HG02642 (cell line): ENCODE results near the gene TLR5.
"Not testable (repeated sequence)": the region's sequence is repeated elsewhere in the genome, so short reads cannot be mapped to it uniquely, and the experiment has no call there.

Source experiments
- ATAC-seq: cut with Tn5 transposase; IDR thresholded peaks from one replicate; pipeline ENCODE4 v1.9.1; 2021; ENCODE audit warnings: mild to moderate bottlenecking; ENCODE audit not compliant: unreplicated experiment, poor library complexity

TLR5 gene, protein sequence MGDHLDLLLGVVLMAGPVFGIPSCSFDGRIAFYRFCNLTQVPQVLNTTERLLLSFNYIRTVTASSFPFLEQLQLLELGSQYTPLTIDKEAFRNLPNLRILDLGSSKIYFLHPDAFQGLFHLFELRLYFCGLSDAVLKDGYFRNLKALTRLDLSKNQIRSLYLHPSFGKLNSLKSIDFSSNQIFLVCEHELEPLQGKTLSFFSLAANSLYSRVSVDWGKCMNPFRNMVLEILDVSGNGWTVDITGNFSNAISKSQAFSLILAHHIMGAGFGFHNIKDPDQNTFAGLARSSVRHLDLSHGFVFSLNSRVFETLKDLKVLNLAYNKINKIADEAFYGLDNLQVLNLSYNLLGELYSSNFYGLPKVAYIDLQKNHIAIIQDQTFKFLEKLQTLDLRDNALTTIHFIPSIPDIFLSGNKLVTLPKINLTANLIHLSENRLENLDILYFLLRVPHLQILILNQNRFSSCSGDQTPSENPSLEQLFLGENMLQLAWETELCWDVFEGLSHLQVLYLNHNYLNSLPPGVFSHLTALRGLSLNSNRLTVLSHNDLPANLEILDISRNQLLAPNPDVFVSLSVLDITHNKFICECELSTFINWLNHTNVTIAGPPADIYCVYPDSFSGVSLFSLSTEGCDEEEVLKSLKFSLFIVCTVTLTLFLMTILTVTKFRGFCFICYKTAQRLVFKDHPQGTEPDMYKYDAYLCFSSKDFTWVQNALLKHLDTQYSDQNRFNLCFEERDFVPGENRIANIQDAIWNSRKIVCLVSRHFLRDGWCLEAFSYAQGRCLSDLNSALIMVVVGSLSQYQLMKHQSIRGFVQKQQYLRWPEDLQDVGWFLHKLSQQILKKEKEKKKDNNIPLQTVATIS

GRCh38 chr1:223142795-223143536 is at the start of gene TLR5:
Gene TLR5, minus strand, starts transcription at chr1:223143248. Its CDS starts 30,217 bp downstream, at chr1:223113031.
- ATAC-seq: peak; percentile 85

- ATAC-seq: peak; percentile 57
Observed at GRCh38 chr1:223189903-223190724, 47.1 kb upstream of the TLR5 start.

DNA sequence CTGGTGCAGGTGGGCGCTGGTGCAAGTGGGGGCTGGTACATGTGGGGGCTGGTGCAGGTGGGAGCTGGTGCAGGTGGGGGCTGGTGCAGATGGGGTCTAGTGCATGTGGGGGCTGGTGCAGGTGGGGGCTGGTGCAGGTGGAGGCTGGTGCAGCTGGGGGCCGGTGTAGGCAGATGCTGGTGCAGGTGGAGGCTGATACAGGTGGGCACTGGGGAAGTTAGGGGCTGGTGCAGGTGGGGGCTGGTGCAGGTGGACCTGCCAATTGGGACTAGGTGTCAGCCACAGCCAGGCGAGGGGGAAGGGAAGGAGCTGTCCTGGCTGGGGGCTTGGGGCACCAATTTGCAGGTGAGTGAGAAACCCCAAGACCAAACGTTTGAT is 46.5 kb upstream of the TLR5 start:
- ATAC-seq: no peak

DNA sequence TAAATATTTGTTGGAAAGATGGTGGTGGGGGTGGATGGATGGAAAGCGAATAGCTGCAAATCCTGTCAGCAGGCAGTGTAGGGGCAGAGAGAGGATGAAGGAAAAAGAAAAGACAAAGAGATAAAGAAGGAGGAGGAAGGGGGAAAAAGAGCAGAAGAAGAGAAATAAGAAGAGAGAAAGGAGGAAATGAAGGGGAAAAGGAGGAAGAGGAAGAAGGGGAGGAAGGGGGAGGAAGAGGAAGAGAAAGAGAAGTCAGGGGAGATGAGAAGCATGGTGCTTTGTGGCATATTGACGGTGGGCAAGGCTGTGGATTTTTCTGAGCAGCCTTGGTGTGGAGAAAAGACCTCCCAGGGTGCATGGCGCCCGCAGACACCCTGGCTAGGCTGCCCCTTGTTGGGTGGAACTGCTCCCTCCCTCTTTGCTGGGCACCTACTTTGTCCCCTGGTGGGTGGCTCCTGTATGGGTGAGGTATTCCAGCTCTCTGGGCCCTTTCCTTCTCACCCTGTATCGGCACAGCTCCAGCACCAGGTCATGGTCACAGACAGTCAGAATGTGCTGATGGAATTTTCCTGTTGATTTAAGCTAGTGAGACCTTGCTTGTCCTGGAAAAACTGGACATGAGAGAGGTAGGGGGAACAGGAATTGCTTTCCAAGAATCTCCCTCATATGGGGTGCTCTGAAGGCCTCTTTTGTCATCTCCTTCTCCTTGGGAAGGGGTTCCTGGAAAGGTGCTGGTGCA is 45.7 kb upstream of the TLR5 start:
- ATAC-seq: no peak

DNA sequence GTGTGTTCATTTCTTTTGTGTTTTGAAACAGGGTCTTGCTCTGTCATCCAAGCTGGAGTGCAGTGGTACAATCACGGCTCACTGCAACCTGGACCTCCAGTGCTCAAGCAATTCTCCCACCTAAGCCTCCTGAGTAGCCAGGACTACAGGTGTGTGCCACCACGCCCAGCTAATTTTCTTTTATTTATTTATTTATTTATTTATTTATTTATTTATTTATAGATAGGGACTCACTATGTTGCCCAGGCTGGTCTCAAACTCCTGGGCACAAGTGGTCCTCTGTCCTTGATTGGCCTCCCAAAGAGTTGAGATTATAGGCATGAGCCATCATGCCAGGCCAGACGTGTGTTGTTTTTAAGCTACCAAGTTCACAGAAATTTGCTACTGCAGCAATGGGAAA is 43.8 kb upstream of the TLR5 start:
- no peak for ATAC-seq

DNA sequence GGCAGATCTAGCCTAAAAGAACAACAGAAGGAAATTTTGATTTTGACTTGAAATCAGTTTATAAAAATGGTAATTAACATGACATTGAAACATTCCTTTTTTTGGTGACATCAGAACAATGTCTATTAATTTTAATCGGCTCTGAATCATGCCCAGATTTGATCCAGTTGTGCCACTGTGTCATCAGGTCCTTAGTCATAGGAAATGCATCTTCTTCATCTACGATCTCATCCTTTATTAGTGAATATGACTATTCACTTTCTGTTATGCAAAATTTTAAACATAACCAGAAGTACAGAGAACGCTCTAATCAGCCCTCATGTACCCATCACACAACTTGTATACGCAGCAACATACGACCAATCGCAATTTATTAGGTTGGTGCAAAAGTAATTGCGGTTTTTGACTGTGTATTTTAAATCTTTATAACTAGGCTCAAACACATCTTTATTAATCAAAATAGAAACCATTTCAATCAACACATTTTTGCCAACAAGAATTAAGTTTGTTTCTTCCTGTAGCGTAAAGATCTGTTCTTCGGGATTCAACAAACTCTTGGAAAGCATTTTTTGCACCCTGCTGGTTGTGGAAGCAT is 40.3 kb upstream of the TLR5 start:
- no peak for ATAC-seq

DNA sequence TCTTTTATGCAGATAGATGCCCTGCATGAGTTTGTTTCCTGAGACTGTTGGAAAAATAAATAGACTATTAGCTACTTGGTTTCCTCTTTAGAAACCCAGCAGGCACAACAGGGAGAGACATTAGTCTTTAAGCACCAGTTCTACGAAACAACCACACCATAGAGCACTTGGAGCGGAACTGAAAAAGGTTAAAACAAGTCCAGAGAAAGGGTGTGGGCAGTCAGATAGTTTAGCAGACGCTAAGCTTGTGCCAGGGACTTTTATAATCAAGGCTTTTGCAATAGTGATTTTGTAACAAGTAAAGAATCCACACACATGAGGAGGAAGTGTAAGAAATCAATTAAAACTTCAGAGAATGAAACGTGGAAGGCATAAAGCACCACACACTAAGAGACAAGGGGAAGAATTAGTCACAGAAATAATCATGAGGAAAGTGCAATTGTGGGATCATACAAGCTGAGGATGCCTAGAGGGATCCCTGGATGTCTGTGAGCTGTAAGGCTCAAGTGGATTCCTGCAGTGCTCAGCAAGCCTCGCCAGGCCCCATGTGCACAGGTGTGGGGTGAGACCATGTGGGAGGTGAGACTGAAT is 37.8 kb upstream of the TLR5 start:
- no peak for ATAC-seq

- no peak for ATAC-seq
Observed at GRCh38 chr1:223179786-223180185, 36.7 kb upstream of the TLR5 start.

DNA sequence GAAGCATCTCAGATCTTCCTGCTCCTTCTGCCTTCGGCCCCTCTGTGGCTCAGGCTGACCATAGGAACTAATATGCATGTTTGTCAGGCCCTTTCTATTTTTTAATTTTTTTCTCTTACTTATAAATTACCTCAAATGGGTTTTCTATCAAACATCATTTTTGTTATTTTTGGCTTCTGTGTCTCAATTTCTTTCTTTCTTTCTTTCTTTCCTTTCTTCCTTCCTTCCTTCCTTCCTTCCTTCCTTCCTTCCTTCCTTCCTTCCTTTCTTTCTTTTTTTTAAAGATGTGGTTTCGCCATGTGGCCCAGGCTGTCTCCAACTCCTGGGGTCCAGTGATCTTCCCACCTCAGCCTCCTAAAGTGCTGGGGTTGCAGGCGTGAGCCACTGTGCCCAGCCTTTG is 36.2 kb upstream of the TLR5 start:
- ATAC-seq: no peak

DNA sequence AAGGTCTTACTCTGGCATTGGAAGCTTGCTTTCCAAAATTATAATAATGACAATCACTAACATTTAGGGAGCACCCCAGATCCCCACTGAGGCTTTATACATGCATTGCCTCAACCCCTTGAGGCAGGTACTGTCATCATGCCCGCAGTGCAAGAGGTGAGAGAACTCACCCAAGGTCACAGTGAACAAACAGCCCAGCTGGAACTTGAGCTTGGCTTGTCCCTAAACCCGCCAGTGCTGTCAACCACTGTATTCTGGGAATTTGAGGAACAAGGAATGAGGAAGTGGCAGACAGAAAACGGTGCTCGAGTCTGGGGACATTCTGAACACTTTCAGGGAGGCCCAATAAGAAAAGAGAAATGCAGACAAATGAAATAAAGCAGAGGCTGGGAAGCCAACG is 34.6 kb upstream of the TLR5 start:
- no peak for ATAC-seq

DNA sequence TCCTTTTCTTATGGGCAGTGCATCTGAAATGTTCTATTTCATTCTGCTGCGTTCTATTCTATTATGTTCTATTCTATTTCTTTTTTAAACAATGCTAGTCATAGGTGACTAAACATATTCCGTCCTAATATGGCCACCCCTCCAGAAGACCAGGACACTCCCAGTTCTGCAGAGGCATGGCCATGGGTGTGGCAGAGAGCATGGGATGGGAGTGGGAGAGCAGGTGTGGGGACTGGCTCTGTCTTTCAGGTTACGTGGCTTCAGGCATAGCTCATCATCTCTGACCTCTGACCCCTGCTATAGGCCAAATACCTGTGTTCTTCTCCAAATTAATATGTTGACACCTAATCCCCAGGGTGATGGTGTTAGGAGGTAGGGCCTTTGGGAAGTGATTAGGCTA is 33.4 kb upstream of the TLR5 start:
- ATAC-seq: no peak

DNA sequence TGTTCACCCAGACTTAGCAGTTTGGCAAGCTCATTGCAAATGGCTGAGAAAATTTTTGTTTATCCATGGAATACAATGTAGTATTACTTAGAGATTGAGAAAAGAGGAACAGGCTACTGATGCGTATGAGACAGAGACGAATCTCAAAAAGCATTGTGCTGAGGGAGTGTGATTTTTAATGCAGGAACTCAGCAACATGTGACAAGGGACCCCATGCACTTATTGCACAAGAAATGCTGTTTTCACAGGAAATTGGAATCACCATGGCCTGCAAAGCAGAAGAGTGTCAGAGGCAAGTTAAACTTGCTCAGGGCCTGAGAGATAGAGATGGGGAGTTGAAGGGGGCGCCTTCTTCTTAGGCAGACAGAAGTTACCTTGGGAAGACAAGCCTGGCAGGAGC is 32.6 kb upstream of the TLR5 start:
- ATAC-seq: no peak

GRCh38 chr1:223175032-223175431 is 32.0 kb upstream of the TLR5 start:
- ATAC-seq: no peak

DNA sequence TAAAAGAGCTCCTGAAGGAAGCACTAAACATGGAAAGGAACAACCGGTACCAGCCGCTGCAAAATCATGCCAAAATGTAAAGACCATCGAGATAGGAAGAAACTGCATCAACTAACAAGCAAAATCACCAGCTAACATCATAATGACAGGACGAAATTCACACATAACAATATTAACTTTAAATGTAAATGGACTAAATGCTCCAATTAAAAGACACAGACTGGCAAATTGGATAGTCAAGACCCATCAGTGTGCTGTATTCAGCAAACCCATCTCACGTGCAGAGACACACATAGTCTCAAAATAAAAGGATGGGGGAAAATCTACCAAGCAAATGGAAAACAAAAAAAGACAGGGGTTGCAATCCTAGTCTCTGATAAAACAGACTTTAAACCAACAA is 26.4 kb upstream of the TLR5 start:
- ATAC-seq: not testable (repeated sequence)

- ATAC-seq: no peak
Observed at GRCh38 chr1:223161321-223161720, 18.3 kb upstream of the TLR5 start.

DNA sequence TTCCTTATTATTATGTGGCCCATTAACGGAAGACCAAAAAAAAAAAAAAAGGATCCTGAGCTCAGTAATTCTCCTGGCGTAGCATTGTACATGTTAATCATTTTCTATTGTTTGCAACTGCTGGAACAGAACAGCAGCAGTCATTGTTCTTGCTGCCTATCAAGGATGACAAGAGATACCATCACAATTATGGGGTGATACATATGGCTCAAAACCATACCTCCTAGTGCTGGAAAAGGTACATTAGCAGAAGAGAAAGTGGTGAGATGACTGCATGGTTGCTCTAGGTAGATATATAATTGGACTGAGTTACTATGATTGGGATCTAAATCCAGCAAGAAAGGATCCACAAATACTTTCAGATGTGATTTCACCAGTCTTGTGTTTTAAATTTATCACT is 13.3 kb upstream of the TLR5 start:
- no peak for ATAC-seq

DNA sequence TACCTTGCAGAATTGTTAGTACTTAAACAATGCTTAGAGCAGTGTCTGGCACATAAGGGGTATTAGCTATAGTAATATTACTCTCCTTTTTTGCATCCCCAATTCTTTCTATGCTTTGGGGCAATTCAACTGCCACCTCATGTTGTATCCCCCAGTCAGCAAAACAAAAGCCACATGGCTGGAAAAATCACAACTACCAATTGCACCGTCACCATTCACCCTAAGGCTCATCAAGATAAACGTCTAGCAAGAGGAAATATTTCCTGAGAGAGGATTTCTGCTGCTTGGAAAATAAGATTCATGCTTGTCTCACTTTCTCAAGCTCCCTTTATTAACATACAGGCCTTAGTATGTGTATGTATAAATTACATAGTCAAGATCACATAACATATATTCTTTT is 12.1 kb upstream of the TLR5 start:
- no peak for ATAC-seq
